PFSK-1 (cell line): ENCODE data around the gene GGNBP2.

ENCODE experiments used
- FOXP2 ChIP-seq: optimal IDR thresholded peaks from 2 replicates; pipeline ENCODE3; 2011; ENCODE audit warnings: borderline replicate concordance, control low read depth, inconsistent platforms; ENCODE audit not compliant: insufficient read depth; ENCODE audit errors: extremely low read length, extremely low read depth
- POLR2AphosphoS5 ChIP-seq: IDR thresholded peaks from 2 replicates; pipeline ENCODE4 v1.6.1; 2012; ENCODE audit warnings: low read depth, mild to moderate bottlenecking, control low read depth, low read length, moderate library complexity
- REST ChIP-seq, 2 experiments: IDR thresholded peaks; 2 replicates each; pipeline versions ENCODE4 v1.6.1 to v1.8.0; 2011 to 2012; ENCODE audit warnings: low read depth in 2 of 2, low read length in 2 of 2, control low read depth in 1 of 2, inconsistent platforms in 1 of 2, mild to moderate bottlenecking in 1 of 2, moderate library complexity in 1 of 2; ENCODE audit not compliant: insufficient read depth in 1 of 2
- SIN3A ChIP-seq: IDR thresholded peaks from 2 replicates; pipeline ENCODE4 v1.6.1; 2012; ENCODE audit warnings: mild to moderate bottlenecking, low read length, moderate library complexity, borderline replicate concordance; ENCODE audit not compliant: insufficient read depth
- TAF1 ChIP-seq: IDR thresholded peaks from 2 replicates; pipeline ENCODE4 v1.6.1; 2012; ENCODE audit warnings: low read length, control low read depth, borderline replicate concordance; ENCODE audit not compliant: insufficient read depth

GGNBP2 gene

GRCh38 chr17:36629970-36630502 lies 85.3 kb downstream of the GGNBP2 start:
- no peak for TF ChIP-seq TAF1
- no peak for TF ChIP-seq FOXP2
- TF ChIP-seq REST (IDR thresholded peaks at IDR 0.05; ENCODE audit: insufficient read depth in 1 of 2, low read depth in 2 of 2, low read length in 2 of 2) = no peak
- TF ChIP-seq POLR2AphosphoS5 = no peak
- no peak for TF ChIP-seq SIN3A

- TF ChIP-seq POLR2AphosphoS5 = no peak
Observed at GRCh38 chr17:36631022-36631421, 86.3 kb downstream of the GGNBP2 start.

- TF ChIP-seq SIN3A (no peak), TAF1 (no peak), FOXP2 (no peak), POLR2AphosphoS5 (no peak), REST (IDR thresholded peaks at IDR 0.05; ENCODE audit: insufficient read depth in 1 of 2, low read depth in 2 of 2, low read length in 2 of 2) (no peak)
Observed at GRCh38 chr17:36632916-36633771, 88.4 kb downstream of the GGNBP2 start.
